ENCODE data around the gene TIGAR.

Gene TIGAR, protein sequence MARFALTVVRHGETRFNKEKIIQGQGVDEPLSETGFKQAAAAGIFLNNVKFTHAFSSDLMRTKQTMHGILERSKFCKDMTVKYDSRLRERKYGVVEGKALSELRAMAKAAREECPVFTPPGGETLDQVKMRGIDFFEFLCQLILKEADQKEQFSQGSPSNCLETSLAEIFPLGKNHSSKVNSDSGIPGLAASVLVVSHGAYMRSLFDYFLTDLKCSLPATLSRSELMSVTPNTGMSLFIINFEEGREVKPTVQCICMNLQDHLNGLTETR

GRCh38 chr12:4320853-4321701 lies at the start of gene TIGAR:
TIGAR (plus strand) TSS chr12:4321213; CDS start chr12:4321272, 59 bp downstream.
- DNase-seq (ENCODE audit: low spot score), result peak; percentile 98

DNA sequence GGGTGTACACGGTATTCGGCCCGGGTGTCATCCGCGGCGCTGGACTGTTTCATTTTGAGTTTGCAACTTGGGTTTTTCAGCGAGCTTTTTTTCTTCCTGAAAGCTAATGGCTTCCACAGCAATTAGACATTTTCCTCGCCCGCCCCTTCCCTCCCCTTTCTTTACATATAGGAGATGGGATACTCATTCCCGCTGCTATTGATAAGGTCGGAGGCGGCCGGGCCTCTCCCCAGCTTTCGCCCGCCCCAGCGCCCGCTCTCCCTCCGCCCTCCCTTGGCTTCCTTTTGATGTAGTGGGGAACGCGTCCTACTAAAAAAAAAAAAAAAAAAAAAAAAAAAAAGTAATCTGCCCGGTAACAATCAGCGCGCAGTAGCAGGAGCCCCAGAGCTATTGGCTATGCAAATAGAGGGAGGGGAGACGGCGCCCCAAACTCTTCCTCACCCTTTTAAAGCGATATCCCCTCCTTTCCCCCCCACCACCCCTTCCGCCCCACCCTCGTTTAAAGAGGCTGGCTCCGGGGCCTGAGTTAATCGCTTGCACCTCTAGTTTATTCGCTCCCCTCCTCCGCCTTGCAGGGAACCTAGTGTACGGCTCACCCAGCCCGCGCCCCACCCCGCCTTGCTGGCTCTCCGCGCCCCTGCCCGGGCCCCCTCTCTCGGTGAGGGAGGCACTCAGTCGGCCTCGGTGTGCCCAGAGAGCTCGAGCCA lies 49.1 kb upstream of the TIGAR start:
- DNase-seq (ENCODE audit: low spot score), result no peak

GRCh38 chr12:4272424-4273272 lies 48.4 kb upstream of the TIGAR start:
- DNase-seq (ENCODE audit: low spot score), result no peak

GRCh38 chr12:4273273-4273651 lies 47.8 kb upstream of the TIGAR start:
- DNase-seq (ENCODE audit: low spot score), result no peak

- peak; percentile 79 for DNase-seq (ENCODE audit: low spot score)
These were observed 47.2 kb upstream of the TIGAR start, which contains the start of gene CCND2 for GRCh38 chr12:4273652-4274395. CCND2 (plus strand) TSS chr12:4273762; CDS start chr12:4274041, 279 bp downstream.

- no peak for DNase-seq (ENCODE audit: low spot score)
These were observed 46.5 kb upstream of the TIGAR start for GRCh38 chr12:4274396-4275015.

GRCh38 chr12:4275016-4275869 lies 45.8 kb upstream of the TIGAR start:
- DNase-seq (ENCODE audit: low spot score), result no peak

DNA sequence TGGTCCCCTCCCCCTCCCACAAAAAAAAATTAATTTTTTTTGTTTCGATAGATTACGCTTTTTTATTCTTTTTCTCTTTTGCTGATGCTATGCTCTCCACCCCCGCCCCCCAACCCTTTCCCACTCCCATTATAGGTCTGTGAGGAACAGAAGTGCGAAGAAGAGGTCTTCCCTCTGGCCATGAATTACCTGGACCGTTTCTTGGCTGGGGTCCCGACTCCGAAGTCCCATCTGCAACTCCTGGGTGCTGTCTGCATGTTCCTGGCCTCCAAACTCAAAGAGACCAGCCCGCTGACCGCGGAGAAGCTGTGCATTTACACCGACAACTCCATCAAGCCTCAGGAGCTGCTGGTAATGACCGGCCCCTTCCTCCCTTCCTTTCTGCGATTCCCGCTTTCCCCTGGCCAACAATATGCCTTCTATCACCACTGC lies 45.1 kb upstream of the TIGAR start:
- DNase-seq (ENCODE audit: low spot score), result no peak

- peak; percentile 81 for DNase-seq (ENCODE audit: low spot score)
These were observed 44.3 kb upstream of the TIGAR start for GRCh38 chr12:4276524-4277204.

DNA sequence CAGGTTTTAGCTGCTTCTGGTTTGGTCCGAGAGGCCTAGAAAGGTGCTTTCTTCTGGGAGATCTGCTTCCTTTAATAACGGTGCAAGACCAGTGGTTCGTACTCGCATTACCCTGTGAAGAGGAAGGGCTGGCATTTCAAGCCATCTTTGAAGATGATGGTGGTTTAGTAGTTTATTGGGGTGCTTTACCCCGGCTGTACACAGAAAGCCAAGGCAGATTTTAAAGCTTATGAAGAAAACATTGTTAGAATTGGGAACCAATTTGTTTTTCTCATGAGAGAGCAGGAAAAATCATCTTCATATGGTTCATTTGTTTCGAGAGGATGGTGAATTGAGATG lies 43.8 kb upstream of the TIGAR start:
- no peak for DNase-seq (ENCODE audit: low spot score)

DNA sequence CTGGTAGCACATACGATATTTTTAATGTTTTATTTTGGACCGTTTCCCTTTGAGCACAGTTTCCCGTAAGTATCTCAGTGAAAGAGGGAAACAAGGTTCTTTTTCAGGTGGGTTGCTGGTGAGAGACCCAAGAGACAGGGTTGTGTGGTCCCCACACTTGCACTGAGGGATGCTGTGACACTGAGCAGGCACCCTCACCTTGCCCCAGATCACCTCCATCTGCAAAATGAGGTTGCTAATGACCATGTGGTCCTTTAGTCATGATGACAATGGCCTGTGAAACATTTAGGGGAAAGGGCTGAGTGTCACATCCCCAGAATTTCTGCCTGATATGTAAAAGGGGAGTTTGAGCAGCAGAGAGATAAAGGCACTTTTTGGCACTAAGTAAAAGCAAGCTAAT lies 43.2 kb upstream of the TIGAR start:
- DNase-seq (ENCODE audit: low spot score), result no peak

- DNase-seq (ENCODE audit: low spot score), result no peak
These were observed 42.5 kb upstream of the TIGAR start for GRCh38 chr12:4278329-4279197.

GRCh38 chr12:4279198-4279690 lies 41.8 kb upstream of the TIGAR start:
- no peak for DNase-seq (ENCODE audit: low spot score)

DNA sequence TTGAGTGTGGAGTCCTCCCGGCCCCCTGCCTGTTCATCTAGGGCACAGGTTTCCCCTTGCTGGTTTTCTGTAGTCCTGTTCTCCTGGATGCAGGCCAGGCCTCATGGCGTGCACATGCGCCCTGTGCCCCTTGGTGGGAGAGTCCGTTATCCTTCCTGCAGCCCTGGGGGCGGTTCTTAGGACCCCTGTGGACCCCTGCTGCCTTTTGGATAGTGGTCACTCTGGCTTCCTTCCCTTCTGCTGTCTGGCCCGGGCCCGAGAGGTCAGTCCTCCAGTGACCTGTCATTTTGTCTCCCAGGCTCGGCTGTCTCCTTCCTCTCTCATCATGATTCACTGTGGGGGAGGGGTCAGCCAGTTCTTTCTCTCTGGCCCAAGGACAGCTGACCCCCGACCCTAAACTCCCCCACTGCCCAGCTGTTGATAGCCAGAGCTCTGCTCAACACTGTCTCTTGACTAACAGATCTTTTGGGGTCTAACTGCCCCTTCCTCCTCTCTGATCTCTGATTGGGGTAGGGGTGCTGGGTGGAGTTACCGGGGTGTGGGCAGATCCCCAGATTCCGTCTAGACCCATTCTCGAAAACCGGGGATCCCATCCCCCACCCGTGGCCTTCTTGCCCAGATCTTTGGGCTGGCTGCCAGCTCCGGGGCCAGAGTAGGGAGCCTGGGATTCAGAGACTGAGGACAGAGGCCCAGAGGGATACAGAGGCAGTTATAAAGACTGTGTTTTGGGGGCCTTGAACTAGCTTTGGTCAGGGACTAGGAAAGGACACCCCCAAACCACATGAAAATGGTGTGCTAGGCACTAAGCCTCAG lies 40.5 kb upstream of the TIGAR start:
- DNase-seq (ENCODE audit: low spot score), result no peak

GRCh38 chr12:4281173-4281654 lies 39.8 kb upstream of the TIGAR start:
- DNase-seq (ENCODE audit: low spot score), result no peak

- DNase-seq (ENCODE audit: low spot score), result no peak
These were observed 38.7 kb upstream of the TIGAR start for GRCh38 chr12:4282103-4282891.
